ENCODE measurements around the gene MAP2K3.

GRCh38 chr17:21285164-21286065, 904 bp downstream of the MAP2K3 start:
- TF ChIP-seq, protein P1, sequence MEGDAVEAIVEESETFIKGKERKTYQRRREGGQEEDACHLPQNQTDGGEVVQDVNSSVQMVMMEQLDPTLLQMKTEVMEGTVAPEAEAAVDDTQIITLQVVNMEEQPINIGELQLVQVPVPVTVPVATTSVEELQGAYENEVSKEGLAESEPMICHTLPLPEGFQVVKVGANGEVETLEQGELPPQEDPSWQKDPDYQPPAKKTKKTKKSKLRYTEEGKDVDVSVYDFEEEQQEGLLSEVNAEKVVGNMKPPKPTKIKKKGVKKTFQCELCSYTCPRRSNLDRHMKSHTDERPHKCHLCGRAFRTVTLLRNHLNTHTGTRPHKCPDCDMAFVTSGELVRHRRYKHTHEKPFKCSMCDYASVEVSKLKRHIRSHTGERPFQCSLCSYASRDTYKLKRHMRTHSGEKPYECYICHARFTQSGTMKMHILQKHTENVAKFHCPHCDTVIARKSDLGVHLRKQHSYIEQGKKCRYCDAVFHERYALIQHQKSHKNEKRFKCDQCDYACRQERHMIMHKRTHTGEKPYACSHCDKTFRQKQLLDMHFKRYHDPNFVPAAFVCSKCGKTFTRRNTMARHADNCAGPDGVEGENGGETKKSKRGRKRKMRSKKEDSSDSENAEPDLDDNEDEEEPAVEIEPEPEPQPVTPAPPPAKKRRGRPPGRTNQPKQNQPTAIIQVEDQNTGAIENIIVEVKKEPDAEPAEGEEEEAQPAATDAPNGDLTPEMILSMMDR (conservative IDR thresholded peaks at IDR 0.05): no peak
- TF ChIP-seq EZH2 (IDR thresholded peaks at IDR 0.05; ENCODE audit: low read depth): no peak

Data from PC-9 (cell line).